GM19099 (cell line): Measurements from ENCODE around the gene PIH1D1.

ENCODE experiments used
- POLR2A ChIP-seq: IDR thresholded peaks from 3 replicates; pipeline ENCODE4 v1.6.1; 2011; ENCODE audit warnings: low read depth; ENCODE audit not compliant: insufficient read length; ENCODE audit errors: extremely low read depth

PIH1D1 gene

DNA sequence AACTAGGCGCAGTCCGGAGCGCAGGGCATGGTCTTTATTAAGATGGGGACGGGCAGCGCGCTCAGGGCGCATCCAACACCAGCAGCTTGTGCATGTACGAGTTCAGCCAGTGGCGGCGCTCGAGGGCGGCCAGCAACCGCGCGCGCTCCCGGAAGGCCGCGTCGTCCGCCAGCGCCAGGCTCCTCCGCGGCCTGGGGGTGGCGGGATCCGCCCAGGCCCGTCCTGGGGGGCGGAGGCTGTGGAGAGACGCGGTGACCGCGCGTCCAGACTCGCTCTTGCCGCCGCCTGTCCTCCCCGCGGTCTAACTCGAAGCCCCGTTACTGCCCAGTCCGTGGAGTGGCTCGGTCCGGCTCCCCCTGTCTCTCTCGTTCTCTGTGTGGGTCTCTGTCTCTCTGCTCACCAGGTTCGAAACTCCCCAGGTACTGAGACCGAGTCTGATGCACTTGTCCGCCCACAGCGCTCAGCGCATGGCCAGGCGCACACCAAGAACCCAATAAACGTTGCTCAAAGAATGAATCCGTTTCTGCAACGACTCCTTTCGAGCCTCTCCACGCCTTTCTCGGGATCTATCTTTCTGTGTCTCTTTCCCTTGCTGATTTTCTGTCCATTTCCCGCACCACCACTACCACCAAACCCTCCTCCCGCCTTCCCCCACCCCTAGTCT lies 29.1 kb downstream of the PIH1D1 start:
- TF ChIP-seq POLR2A, result no peak

GRCh38 chr19:49421878-49422202 lies 29.8 kb downstream of the PIH1D1 start:
- TF ChIP-seq POLR2A, result no peak

- TF ChIP-seq POLR2A, result no peak
Observed at GRCh38 chr19:49421039-49421877, 30.4 kb downstream of the PIH1D1 start.

GRCh38 chr19:49420227-49420626 lies 31.4 kb downstream of the PIH1D1 start:
- TF ChIP-seq POLR2A, result no peak

DNA sequence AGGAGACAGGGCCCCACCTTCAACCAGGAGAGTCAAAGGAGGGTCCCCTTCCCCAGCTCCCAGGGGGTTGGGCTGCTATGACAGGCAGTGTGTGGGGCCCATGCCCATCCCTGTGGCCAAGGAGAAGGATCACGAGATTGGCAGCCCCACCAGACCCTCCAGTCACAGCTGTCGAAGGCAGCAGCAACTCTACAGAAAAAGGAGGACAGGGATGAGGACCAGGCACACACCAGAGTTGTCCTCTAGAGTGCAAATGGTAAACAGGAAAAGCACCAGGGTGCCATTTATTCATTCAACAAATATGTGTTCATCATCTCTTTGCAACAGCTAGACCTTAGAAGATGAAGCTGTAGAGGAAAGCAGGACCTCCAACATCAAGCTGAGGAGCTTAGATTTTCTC lies 32.4 kb downstream of the PIH1D1 start:
- TF ChIP-seq POLR2A, result no peak

GRCh38 chr19:49418511-49418910 lies 33.1 kb downstream of the PIH1D1 start:
- TF ChIP-seq POLR2A, result no peak

- TF ChIP-seq POLR2A, result no peak
Observed at GRCh38 chr19:49417088-49417487, 34.5 kb downstream of the PIH1D1 start.

DNA sequence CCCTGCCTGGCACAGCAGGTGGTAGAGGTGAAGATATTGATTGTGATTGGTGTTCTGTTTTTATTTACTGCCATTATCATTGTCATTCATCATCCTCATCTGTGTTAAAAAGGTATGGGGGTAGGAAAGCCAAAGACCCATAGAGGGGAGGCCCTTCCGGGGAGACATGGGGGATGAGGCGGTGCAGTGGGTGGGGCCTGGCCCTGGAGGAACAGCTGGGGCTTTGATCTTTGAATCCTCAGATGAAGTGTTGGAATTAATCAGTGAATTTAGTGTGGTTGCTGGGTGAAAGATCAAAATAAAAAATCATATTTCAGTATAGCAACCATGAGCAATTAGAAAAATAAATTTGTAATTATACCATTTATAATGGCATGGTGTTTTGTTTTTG lies 35.8 kb downstream of the PIH1D1 start:
- TF ChIP-seq POLR2A, result no peak

- TF ChIP-seq POLR2A, result no peak
Observed at GRCh38 chr19:49415102-49415809, 36.4 kb downstream of the PIH1D1 start.

- no peak for TF ChIP-seq POLR2A
Observed at GRCh38 chr19:49414256-49414655, 37.4 kb downstream of the PIH1D1 start.

- TF ChIP-seq POLR2A, result no peak
Observed at GRCh38 chr19:49413348-49413747, 38.3 kb downstream of the PIH1D1 start.

DNA sequence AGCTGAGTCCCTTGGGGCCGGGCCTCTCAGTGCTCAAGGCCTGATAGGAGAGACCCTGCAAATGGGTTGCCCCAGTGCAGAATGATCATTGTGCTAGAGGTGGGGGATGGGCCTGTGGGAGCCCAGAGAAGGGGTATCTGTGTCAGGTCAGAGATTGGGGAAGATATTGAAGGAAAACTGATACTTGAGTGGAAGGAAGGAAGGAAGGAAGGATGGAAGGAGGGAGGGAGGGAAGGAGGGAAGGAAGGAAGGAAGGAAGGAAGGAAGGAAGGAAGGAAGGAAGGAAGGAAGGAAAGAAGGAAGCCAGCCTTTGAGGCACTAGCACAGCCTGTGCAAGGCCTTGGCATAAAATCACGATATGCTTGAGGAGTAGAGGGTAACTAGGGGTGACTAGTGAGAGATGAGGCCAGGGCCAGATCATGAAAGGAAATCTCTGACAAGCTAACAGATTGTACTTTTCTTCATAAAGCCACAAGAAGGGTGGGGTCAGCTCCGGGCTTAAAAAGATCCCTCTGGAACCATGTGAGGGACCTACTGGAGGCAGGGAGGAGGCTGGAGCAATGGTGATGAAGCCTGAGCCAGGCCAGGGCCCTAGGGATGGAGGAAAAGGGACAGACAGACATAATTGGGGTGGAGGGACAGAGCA lies 39.8 kb downstream of the PIH1D1 start:
- TF ChIP-seq POLR2A, result no peak

- no peak for TF ChIP-seq POLR2A
Observed at GRCh38 chr19:49409441-49410029, 42.1 kb downstream of the PIH1D1 start.

- no peak for TF ChIP-seq POLR2A
Observed at GRCh38 chr19:49408816-49409440, 42.7 kb downstream of the PIH1D1 start.
